Parathyroid adenoma (tissue), 2 donors: Measurements from ENCODE around the gene MYCBPAP.

ENCODE experiments used
- H2AFZ ChIP-seq: fragments of 300-600 bp; sonication (generic); one replicate; pipeline ENCODE4 v1.7.0; 2017; ENCODE audit warnings: antibody characterized with exemption, mild to moderate bottlenecking
- H3K27ac ChIP-seq: fragments of 300-600 bp; sonication (generic); one replicate; pipeline ENCODE4 v1.7.0; 2017
- H3K27me3 ChIP-seq: fragments of 300-600 bp; sonication (generic); one replicate; pipeline ENCODE4 v1.7.0; 2017; ENCODE audit warnings: low read length; ENCODE audit not compliant: control insufficient read depth, insufficient read depth
- H3K36me3 ChIP-seq: fragments of 300-600 bp; sonication (generic); one replicate; pipeline ENCODE4 v1.7.0; 2017; ENCODE audit warnings: low read length; ENCODE audit not compliant: control insufficient read depth, insufficient read depth
- H3K4me1 ChIP-seq: fragments of 300-600 bp; sonication (generic); one replicate; pipeline ENCODE4 v1.7.0; 2017; ENCODE audit warnings: control low read depth
- H3K4me2 ChIP-seq: fragments of 300-600 bp; sonication (generic); one replicate; pipeline ENCODE4 v1.7.0; 2017; ENCODE audit warnings: low read length
- H3K4me3 ChIP-seq: fragments of 300-600 bp; sonication (generic); one replicate; pipeline ENCODE4 v1.7.0; 2017; ENCODE audit warnings: low read depth, low read length
- H3K79me2 ChIP-seq: fragments of 300-600 bp; sonication (generic); one replicate; pipeline ENCODE4 v1.7.0; 2017; ENCODE audit warnings: control low read depth
- H3K9ac ChIP-seq: fragments of 300-600 bp; sonication (generic); one replicate; pipeline ENCODE4 v1.7.0; 2017; ENCODE audit warnings: mild to moderate bottlenecking
- H3K9me3 ChIP-seq: fragments of 300-600 bp; sonication (generic); one replicate; pipeline ENCODE4 v1.7.0; 2017; ENCODE audit warnings: low read length; ENCODE audit not compliant: control insufficient read depth
- TF ChIP-seq, protein P1 (sequence below): fragments of 300-600 bp; sonication (generic); IDR thresholded peaks from one replicate; pipeline ENCODE4 v1.7.0; 2017; ENCODE audit warnings: antibody characterized with exemption, mild to moderate bottlenecking
- donor health status: primary hyperparathyroidism.

MYCBPAP gene

DNA sequence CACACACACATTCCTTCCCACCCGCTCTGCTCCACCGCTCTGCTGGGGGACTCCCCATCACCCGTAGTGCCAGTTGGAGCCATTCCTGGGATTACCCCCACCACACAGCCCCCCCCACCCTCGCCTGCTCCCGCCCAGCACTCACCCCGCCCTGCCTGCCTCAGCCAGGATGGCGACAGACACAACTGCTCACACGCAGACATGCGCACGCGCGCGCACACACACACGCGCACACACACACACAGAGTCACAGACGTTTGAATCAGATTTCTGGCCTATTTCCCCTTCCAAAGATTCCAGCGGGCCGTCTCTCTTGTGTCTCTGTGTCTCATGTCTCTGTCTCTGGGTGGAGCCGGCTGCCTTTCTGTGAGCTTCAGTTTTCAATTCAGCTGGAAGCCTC is 56.7 kb downstream of the MYCBPAP start:
- Histone ChIP-seq H3K4me2 (no peak overlapping the region), H3K27ac (no peak overlapping the region), H3K9me3 (no peaks in the 10 kb centered on the region), H3K36me3 (no peaks in the 10 kb centered on the region), H3K27me3 (peaks cover 6% of the 10 kb centered on the region), H3K4me1 (peaks cover 4% of the 10 kb centered on the region), H3K79me2 (no peaks in the 10 kb centered on the region), H3K9ac (no peak overlapping the region), H2AFZ (no peak overlapping the region), H3K4me3 (no peak overlapping the region)
- TF ChIP-seq, protein P1, sequence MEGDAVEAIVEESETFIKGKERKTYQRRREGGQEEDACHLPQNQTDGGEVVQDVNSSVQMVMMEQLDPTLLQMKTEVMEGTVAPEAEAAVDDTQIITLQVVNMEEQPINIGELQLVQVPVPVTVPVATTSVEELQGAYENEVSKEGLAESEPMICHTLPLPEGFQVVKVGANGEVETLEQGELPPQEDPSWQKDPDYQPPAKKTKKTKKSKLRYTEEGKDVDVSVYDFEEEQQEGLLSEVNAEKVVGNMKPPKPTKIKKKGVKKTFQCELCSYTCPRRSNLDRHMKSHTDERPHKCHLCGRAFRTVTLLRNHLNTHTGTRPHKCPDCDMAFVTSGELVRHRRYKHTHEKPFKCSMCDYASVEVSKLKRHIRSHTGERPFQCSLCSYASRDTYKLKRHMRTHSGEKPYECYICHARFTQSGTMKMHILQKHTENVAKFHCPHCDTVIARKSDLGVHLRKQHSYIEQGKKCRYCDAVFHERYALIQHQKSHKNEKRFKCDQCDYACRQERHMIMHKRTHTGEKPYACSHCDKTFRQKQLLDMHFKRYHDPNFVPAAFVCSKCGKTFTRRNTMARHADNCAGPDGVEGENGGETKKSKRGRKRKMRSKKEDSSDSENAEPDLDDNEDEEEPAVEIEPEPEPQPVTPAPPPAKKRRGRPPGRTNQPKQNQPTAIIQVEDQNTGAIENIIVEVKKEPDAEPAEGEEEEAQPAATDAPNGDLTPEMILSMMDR: no peak

- H3K4me3 ChIP-seq: no peak overlapping the region
- no peaks in the 10 kb centered on the region for H3K79me2 ChIP-seq
- H3K27ac ChIP-seq: no peak overlapping the region
- TF ChIP-seq, protein P1: no peak
- H2AFZ ChIP-seq: no peak overlapping the region
- peaks cover 6% of the 10 kb centered on the region for H3K27me3 ChIP-seq
- H3K9ac ChIP-seq: no peak overlapping the region
- H3K9me3 ChIP-seq: no peaks in the 10 kb centered on the region
- no peaks in the 10 kb centered on the region for H3K4me1 ChIP-seq
- H3K36me3 ChIP-seq: no peaks in the 10 kb centered on the region
- no peak overlapping the region for H3K4me2 ChIP-seq
These were observed 57.4 kb downstream of the MYCBPAP start for GRCh38 chr17:50565402-50566350.

DNA sequence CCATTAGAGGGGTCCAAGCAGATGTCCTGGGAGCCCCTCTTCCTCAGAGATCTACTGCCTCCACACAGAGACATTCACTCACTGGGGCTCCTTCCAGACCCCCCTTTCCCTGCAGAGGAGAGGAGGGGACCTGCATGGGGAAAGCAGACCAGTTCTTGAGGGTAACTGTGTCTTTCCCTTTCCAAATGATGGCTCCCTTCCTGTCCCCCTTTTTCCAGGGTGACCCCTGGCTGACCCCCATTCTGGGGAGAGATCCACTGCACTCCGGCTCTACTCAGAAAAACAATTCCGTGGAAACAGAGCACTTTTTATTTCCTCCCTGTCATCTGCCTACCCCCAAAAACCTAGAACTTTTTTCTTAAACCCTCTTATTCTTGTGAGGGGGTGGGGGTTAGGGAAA is 58.6 kb downstream of the MYCBPAP start:
- H2AFZ ChIP-seq: no peak overlapping the region
- no peak overlapping the region for H3K9ac ChIP-seq
- TF ChIP-seq, protein P1: no peak
- H3K4me3 ChIP-seq: no peak overlapping the region
- no peaks in the 10 kb centered on the region for H3K36me3 ChIP-seq
- H3K27me3 ChIP-seq: no peaks in the 10 kb centered on the region
- no peaks in the 10 kb centered on the region for H3K79me2 ChIP-seq
- no peaks in the 10 kb centered on the region for H3K9me3 ChIP-seq
- H3K4me2 ChIP-seq: no peak overlapping the region
- no peak overlapping the region for H3K27ac ChIP-seq
- H3K4me1 ChIP-seq: no peaks in the 10 kb centered on the region

GRCh38 chr17:50568659-50569058 is 60.4 kb downstream of the MYCBPAP start:
- Histone ChIP-seq H3K9me3 (no peaks in the 10 kb centered on the region), H3K4me1 (no peaks in the 10 kb centered on the region), H3K9ac (no peak overlapping the region), H3K4me2 (no peak overlapping the region), H3K27me3 (no peaks in the 10 kb centered on the region), H3K4me3 (no peak overlapping the region), H3K27ac (no peak overlapping the region), H3K79me2 (no peaks in the 10 kb centered on the region), H3K36me3 (no peaks in the 10 kb centered on the region), H2AFZ (no peak overlapping the region)
- TF ChIP-seq, protein P1: no peak

DNA sequence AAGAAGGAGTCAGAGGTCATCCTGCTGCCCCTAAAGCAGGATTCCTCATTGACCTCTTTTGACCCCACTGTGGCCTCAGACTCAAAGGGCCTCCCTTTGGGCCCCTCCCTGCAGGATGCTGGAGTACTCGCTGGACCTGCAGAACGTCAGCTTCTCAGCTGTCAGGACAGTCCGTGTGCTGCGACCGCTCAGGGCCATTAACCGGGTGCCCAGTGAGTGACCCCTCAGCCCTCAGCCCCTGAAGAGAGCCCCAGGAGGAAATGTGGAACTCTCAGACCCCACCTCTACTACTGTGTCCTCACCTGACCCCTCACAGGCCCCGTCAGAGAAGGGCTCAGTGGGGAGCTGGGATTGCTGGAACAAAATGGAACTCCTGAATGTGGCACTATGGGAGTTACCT is 61.4 kb downstream of the MYCBPAP start:
- no peaks in the 10 kb centered on the region for H3K36me3 ChIP-seq
- H3K9me3 ChIP-seq: no peaks in the 10 kb centered on the region
- no peaks in the 10 kb centered on the region for H3K4me1 ChIP-seq
- H3K79me2 ChIP-seq: no peaks in the 10 kb centered on the region
- no peak overlapping the region for H3K4me2 ChIP-seq
- TF ChIP-seq, protein P1: no peak
- no peak overlapping the region for H3K4me3 ChIP-seq
- H3K9ac ChIP-seq: no peak overlapping the region
- no peaks in the 10 kb centered on the region for H3K27me3 ChIP-seq
- no peak overlapping the region for H3K27ac ChIP-seq
- H2AFZ ChIP-seq: no peak overlapping the region
